GM12872 (cell line): ENCODE measurements around the gene SAMD7.

Source experiments
- TF ChIP-seq, protein P1 (sequence below): IDR thresholded peaks from 3 replicates; pipeline ENCODE4 v1.5.1; 2011; ENCODE audit warnings: low read depth, mild to moderate bottlenecking, low read length, moderate library complexity; ENCODE audit not compliant: insufficient read depth

Gene SAMD7

DNA sequence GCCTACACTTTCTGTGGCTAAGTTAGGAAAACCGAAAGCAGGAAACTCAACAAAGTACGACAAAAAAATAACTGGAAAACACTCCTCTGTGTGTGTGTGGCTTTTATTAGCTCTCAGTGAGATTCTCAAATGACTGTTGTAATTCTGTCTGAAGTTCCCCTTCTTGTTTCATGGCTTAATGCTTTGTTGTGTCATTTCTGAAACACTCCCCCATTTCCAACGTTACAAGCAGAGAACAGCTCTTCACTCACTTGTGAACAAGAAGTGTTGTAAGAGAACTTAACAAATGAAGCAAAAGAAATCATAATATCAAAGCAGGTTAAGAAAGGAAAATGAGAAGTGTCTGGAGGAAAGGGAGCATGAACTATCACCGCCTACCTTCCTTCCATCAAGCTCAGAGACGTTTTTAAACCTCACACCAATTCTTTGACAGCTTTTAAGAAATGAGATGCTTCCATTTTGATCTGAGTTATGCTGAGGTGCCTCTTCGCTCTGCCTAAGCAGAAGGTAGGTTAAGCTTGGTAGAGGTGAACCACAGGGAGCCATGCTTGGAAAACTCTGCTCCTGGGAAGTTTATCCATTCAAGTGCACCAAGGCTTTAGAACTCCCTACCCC lies 42.9 kb downstream of the SAMD7 start:
- TF ChIP-seq, protein P1, sequence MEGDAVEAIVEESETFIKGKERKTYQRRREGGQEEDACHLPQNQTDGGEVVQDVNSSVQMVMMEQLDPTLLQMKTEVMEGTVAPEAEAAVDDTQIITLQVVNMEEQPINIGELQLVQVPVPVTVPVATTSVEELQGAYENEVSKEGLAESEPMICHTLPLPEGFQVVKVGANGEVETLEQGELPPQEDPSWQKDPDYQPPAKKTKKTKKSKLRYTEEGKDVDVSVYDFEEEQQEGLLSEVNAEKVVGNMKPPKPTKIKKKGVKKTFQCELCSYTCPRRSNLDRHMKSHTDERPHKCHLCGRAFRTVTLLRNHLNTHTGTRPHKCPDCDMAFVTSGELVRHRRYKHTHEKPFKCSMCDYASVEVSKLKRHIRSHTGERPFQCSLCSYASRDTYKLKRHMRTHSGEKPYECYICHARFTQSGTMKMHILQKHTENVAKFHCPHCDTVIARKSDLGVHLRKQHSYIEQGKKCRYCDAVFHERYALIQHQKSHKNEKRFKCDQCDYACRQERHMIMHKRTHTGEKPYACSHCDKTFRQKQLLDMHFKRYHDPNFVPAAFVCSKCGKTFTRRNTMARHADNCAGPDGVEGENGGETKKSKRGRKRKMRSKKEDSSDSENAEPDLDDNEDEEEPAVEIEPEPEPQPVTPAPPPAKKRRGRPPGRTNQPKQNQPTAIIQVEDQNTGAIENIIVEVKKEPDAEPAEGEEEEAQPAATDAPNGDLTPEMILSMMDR: no peak

DNA sequence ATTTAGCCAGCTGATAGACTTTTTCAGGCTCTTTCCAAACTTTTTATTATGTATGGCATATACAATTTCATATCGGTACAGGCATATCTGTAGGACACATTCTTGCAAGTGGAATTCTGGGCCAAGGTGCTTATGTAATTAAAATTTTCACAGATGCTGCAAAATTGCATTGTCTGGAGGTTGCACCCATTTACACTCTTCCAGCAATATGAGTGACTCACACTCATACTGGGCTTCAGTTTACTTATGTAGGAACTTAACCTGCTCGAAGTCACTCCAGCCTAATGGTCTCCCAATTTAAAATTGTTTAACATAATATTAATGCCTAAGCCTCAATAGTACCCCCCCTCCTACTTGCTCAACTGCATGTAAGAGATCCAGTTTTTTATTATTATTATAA lies 44.0 kb downstream of the SAMD7 start:
- TF ChIP-seq, protein P1: no peak

DNA sequence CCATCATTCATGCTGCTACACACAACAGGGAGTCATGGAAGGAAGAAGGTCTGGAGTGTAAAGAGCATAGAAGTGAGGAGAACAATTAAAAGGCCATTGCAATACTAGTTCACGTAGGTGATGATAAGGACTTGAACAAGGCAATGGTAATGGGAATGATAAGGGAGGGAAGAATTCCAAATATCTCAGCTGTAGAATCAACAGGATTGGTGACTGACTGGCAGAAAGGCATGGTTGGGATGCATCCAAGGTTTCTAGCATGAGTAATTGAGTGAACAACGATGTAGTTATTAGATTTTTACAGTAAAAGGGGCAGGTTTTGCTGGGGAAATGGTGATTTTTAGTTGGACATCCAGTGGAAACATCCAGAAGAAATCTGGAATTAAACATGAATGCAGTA lies 52.8 kb downstream of the SAMD7 start:
- TF ChIP-seq, protein P1: no peak

DNA sequence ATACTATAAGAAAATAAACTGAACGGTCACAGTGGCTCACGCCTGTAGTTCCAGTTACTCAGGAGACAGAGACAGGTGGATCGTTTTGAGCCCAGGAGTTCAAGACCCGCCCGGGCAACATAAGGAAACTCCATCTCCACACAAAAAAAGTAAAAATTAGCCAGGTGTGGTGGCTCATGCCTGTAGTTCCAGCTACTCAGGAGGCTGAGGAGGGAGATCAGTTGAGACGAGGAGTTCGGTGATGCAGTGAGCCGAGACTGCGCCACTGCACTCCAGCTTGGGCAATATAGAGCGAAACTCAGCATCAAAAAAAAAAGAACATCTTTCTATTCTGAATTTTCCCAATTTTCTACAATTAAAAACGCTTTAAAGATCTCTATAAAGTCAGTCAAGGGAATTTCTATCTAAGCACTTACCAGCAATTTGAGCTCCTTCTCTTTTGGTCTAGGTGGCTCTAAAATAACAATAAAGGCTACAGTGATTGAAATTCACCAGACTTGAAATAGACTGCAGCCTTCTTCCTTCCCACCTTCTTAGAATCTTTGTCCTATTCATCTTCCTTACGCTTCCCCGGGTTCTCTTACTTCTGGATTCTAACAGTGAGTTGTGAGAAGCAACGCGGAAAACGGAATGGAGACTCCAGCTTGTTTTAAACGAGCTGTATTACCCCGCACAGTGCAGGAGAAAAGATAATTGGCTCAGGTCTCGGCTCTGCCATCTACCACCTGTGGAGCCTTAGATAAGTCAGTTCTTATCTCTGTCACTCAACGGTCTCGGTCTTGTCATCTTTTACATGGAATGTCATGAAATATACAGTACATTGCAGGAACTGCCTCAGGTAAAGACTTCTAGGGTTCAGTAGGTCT lies 54.4 kb downstream of the SAMD7 start:
- TF ChIP-seq, protein P1: no peak

DNA sequence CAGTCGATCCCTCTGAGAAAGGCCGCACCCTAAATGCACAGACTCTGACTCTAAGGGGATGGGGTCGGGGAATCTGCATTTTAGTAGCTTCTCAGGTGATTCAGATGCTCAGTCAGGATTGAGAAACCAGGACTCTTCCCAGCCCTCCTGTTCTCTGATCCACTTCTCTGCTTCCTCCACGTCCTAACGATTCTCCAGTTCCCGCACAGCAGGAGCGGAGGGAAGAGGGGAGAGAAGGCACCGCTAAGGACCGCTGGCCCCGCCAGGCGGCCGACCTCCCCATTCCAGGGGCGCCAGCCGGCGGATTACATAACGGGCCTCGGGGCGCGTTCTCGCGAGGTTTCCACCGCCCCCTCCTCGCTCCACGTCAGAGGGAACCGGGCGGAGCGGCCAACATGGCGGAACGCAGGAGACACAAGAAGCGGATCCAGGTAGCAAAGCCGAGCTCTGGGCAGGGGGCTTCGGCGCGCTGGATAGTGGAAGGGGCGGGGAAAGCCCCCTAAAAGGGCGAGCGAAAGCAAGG lies 55.1 kb downstream of the SAMD7 start, which contains the start of gene SEC62:
TSS of gene SEC62 (plus strand) at position 380 of the 523 bp plus-strand sequence. CDS start at position 396, 16 bp downstream.
- TF ChIP-seq, protein P1: peak; percentile 52

DNA sequence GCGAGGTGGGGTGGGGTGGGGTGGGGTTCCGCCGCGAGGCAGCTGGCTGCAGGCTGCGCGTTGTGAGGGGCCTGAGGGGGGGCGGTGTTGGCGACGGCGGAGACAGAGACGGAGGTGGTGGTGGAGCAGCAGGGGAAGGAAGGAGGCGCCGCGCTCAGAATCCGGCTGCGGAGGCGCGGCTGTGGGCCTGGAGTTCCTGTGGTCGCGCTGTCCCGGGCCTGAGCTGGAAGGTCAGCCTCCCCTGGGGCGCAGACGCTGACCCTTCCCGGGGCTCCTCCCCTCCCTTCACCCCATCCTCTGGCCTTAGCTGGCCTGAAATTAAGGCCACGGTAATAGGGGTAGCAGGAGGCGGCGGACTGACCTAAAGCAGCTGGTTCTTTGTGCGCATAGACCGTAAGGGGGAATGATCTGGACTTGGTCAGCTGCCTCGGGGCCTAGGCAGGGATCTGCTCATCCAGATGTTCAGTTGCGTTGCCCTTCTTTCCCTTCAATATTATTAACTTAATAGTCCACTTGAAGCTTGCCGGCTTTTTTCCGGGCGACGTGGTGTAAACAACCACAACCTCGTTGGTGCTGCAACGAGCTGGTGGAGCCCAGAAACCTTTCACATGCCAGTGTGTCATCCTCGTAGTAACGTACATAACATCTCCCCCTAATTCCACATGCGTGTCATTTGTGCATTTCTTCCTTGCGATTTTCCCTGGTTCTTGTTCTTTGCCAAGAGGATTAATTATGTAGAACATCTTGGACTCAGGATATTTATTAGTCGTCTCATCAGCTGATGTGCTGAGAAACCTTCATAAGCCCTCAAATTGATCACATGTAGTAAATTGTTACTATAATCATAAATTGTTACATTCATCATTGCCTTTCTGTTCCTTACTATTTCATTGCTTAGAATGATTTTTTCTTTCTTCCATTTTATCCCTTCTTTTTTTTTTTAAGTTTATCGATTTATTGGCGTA lies 55.9 kb downstream of the SAMD7 start:
- TF ChIP-seq, protein P1: no peak
